Measurements from ENCODE around the gene PRRG2. TPM values are rescaled to one million over a fixed set of nuclear protein-coding genes. Genes with fewer than 3 reads are reported as not detected.
A peak's percentile ranks its signal among the peaks of the same experiment; 100 is the strongest.

The PRRG2 gene
- total and polyA plus RNA-seq, 2 of the 13 experiments (the other 11 are each of a cell fraction or from before 2014, with no cell fraction given): 0.66 to 0.82 TPM

DNA sequence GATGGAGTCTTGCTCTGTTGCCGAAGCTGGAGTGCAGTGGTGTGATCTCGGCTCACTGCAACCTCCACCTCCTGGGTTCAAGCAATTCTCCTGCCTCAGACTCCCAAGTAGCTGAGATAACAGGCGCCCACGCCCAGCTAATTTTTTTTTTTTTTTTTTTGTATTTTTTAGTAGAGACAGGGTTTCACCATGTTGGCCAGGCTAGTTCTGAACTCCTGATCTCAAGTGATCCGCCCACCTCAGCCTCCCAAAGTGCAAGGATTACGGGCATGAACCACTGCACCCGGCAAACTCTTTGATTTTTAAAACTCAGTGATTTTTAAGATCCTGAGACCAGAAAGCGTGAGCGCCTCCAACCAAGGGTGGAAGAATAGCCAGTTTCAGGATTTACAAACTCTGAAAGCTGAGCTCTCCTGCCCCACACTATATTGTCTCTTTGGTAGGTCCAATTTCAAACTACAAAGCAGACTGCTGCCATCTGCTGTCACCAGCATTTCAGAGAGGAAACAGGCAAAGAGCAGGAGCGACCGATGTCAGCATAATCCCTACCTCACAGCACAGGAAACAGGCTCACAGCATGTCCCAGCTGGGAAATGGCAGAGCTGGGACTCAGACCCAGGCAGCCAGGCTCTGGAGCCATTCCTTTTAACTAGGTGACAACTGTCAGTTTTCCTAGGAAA, 10.0 kb upstream of the PRRG2 start (continued):
- TF ChIP-seq ZNF615 (CRISPR knock-in tag; IDR thresholded peaks at IDR 0.05; ENCODE audit: borderline replicate concordance) (no peak), ERF (CRISPR knock-in tag; IDR thresholded peaks at IDR 0.05) (0 out of 2 replicates have a peak, but pooled peaks have one; percentile 37), FOXK1 (CRISPR knock-in tag; IDR thresholded peaks at IDR 0.05; ENCODE audit: borderline replicate concordance, low read depth) (peak; percentile 36; the same call in 1 of the 2 replicates), TBX3 (IDR thresholded peaks at IDR 0.05; ENCODE audit: borderline replicate concordance) (no peak), RFXAP (CRISPR knock-in tag; IDR thresholded peaks at IDR 0.05; ENCODE audit: borderline replicate concordance) (no peak), NPAS2 (CRISPR knock-in tag; IDR thresholded peaks at IDR 0.05; ENCODE audit: borderline replicate concordance) (no peak), HNRNPK (IDR thresholded peaks at IDR 0.05; ENCODE audit: low read depth, low read length, poor library complexity, severe bottlenecking) (no peak), TCF7 (IDR thresholded peaks at IDR 0.05; ENCODE audit: low read depth) (peak; percentile 15; the same call in 1 of the 2 replicates), ZNF549 (CRISPR knock-in tag; IDR thresholded peaks at IDR 0.05) (no peak), BCL6 (CRISPR knock-in tag; IDR thresholded peaks at IDR 0.05) (no peak), ZNF713 (CRISPR knock-in tag; IDR thresholded peaks at IDR 0.05) (no peak), AKAP8 (CRISPR knock-in tag; IDR thresholded peaks at IDR 0.05) (0 out of 2 replicates have a peak, but pooled peaks have one; percentile 25)
- TF ChIP-seq, protein P1, sequence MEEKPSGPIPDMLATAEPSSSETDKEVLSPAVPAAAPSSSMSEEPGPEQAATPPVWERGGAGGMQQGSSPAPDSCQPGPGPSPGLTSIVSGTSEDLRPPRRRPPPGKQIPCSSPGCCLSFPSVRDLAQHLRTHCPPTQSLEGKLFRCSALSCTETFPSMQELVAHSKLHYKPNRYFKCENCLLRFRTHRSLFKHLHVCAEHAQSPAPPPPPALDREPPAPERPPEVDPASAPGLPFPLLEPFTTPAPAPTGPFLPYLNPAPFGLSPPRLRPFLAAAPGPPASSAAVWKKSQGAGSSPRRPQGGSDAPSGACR (CRISPR knock-in tag; IDR thresholded peaks at IDR 0.05): 0 out of 2 replicates have a peak, but pooled peaks have one; percentile 7
- TF ChIP-seq, protein P2, sequence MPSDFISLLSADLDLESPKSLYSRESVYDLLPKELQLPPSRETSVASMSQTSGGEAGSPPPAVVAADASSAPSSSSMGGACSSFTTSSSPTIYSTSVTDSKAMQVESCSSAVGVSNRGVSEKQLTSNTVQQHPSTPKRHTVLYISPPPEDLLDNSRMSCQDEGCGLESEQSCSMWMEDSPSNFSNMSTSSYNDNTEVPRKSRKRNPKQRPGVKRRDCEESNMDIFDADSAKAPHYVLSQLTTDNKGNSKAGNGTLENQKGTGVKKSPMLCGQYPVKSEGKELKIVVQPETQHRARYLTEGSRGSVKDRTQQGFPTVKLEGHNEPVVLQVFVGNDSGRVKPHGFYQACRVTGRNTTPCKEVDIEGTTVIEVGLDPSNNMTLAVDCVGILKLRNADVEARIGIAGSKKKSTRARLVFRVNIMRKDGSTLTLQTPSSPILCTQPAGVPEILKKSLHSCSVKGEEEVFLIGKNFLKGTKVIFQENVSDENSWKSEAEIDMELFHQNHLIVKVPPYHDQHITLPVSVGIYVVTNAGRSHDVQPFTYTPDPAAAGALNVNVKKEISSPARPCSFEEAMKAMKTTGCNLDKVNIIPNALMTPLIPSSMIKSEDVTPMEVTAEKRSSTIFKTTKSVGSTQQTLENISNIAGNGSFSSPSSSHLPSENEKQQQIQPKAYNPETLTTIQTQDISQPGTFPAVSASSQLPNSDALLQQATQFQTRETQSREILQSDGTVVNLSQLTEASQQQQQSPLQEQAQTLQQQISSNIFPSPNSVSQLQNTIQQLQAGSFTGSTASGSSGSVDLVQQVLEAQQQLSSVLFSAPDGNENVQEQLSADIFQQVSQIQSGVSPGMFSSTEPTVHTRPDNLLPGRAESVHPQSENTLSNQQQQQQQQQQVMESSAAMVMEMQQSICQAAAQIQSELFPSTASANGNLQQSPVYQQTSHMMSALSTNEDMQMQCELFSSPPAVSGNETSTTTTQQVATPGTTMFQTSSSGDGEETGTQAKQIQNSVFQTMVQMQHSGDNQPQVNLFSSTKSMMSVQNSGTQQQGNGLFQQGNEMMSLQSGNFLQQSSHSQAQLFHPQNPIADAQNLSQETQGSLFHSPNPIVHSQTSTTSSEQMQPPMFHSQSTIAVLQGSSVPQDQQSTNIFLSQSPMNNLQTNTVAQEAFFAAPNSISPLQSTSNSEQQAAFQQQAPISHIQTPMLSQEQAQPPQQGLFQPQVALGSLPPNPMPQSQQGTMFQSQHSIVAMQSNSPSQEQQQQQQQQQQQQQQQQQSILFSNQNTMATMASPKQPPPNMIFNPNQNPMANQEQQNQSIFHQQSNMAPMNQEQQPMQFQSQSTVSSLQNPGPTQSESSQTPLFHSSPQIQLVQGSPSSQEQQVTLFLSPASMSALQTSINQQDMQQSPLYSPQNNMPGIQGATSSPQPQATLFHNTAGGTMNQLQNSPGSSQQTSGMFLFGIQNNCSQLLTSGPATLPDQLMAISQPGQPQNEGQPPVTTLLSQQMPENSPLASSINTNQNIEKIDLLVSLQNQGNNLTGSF (CRISPR knock-in tag; IDR thresholded peaks at IDR 0.05): no peak
- TF ChIP-seq, protein P3, sequence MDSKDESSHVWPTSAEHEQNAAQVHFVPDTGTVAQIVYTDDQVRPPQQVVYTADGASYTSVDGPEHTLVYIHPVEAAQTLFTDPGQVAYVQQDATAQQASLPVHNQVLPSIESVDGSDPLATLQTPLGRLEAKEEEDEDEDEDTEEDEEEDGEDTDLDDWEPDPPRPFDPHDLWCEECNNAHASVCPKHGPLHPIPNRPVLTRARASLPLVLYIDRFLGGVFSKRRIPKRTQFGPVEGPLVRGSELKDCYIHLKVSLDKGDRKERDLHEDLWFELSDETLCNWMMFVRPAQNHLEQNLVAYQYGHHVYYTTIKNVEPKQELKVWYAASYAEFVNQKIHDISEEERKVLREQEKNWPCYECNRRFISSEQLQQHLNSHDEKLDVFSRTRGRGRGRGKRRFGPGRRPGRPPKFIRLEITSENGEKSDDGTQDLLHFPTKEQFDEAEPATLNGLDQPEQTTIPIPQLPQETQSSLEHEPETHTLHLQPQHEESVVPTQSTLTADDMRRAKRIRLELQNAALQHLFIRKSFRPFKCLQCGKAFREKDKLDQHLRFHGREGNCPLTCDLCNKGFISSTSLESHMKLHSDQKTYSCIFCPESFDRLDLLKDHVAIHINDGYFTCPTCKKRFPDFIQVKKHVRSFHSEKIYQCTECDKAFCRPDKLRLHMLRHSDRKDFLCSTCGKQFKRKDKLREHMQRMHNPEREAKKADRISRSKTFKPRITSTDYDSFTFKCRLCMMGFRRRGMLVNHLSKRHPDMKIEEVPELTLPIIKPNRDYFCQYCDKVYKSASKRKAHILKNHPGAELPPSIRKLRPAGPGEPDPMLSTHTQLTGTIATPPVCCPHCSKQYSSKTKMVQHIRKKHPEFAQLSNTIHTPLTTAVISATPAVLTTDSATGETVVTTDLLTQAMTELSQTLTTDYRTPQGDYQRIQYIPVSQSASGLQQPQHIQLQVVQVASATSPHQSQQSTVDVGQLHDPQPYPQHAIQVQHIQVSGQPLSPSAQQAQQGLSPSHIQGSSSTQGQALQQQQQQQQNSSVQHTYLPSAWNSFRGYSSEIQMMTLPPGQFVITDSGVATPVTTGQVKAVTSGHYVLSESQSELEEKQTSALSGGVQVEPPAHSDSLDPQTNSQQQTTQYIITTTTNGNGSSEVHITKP (CRISPR knock-in tag; IDR thresholded peaks at IDR 0.05; ENCODE audit: low read depth): peak; percentile 69; the same call in 1 of the 2 replicates
- TF ChIP-seq, protein P4, sequence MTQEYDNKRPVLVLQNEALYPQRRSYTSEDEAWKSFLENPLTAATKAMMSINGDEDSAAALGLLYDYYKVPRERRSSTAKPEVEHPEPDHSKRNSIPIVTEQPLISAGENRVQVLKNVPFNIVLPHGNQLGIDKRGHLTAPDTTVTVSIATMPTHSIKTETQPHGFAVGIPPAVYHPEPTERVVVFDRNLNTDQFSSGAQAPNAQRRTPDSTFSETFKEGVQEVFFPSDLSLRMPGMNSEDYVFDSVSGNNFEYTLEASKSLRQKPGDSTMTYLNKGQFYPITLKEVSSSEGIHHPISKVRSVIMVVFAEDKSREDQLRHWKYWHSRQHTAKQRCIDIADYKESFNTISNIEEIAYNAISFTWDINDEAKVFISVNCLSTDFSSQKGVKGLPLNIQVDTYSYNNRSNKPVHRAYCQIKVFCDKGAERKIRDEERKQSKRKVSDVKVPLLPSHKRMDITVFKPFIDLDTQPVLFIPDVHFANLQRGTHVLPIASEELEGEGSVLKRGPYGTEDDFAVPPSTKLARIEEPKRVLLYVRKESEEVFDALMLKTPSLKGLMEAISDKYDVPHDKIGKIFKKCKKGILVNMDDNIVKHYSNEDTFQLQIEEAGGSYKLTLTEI (CRISPR knock-in tag; conservative IDR thresholded peaks at IDR 0.05): no peak

Data from HepG2 (cell line).